Measurements from ENCODE around the gene TAF4B.

Gene TAF4B

GRCh38 chr18:26185267-26185666 lies 41.0 kb upstream of the TAF4B start:
- Histone ChIP-seq H3K27ac (ENCODE audit: extremely low read depth, low read depth, low read length) (no peak overlapping the region), H3K9me3 (ENCODE audit: control insufficient read depth, insufficient read depth, low read depth, low read length) (no peaks in the 10 kb centered on the region), H3K4me1 (ENCODE audit: control insufficient read depth, insufficient read depth, low read length) (no peaks in the 10 kb centered on the region), H3K4me3 (ENCODE audit: low read depth, low read length) (no peak overlapping the region), H3K36me3 (ENCODE audit: control insufficient read depth in 2 of 2, insufficient read depth in 1 of 2, low read length in 2 of 2) (no peaks in the 10 kb centered on the region)
- ChIA-PET CTCF (no interaction called here), POLR2A (no interaction called here)
- no peak for TF ChIP-seq ZFP3 (tag by site-specific recombination; IDR thresholded peaks at IDR 0.05; ENCODE audit: low read depth)
- TF ChIP-seq ZNF747 (tag by site-specific recombination; IDR thresholded peaks at IDR 0.05), result no peak
- TF ChIP-seq MEIS1 (CRISPR knock-in tag; IDR thresholded peaks at IDR 0.05; ENCODE audit: borderline replicate concordance), result no peak
- TF ChIP-seq ZNF701 (tag by site-specific recombination; IDR thresholded peaks at IDR 0.05), result no peak
- TF ChIP-seq KLF1 (tag by site-specific recombination; IDR thresholded peaks at IDR 0.05), result no peak
- TF ChIP-seq ZNF133 (tag by site-specific recombination; IDR thresholded peaks at IDR 0.05), result no peak
- TF ChIP-seq ZBTB17 (tag by site-specific recombination; IDR thresholded peaks at IDR 0.05), result no peak
- TF ChIP-seq ZNF510 (tag by site-specific recombination; IDR thresholded peaks at IDR 0.05; ENCODE audit: insufficient replicate concordance), result no peak
- TF ChIP-seq MYNN (tag by site-specific recombination; IDR thresholded peaks at IDR 0.05; ENCODE audit: borderline replicate concordance), result no peak
- no peak for TF ChIP-seq ZNF571 (tag by site-specific recombination; IDR thresholded peaks at IDR 0.05)
- TF ChIP-seq ZNF501 (tag by site-specific recombination; IDR thresholded peaks at IDR 0.05), result no peak
- no peak for TF ChIP-seq ZNF266 (tag by site-specific recombination; IDR thresholded peaks at IDR 0.05; ENCODE audit: low read depth)
- no peak for TF ChIP-seq ELK4 (IDR thresholded peaks at IDR 0.05; ENCODE audit: borderline replicate concordance, low read depth, low read length)
- no peak for TF ChIP-seq ZNF114 (tag by site-specific recombination; IDR thresholded peaks at IDR 0.05)
- no peak for TF ChIP-seq SCRT1 (tag by site-specific recombination; IDR thresholded peaks at IDR 0.05; ENCODE audit: borderline replicate concordance)
- TF ChIP-seq ZNF184 (tag by site-specific recombination; IDR thresholded peaks at IDR 0.05), result no peak
- no peak for TF ChIP-seq KLF17 (tag by site-specific recombination; IDR thresholded peaks at IDR 0.05)
- TF ChIP-seq ZNF664 (tag by site-specific recombination; IDR thresholded peaks at IDR 0.05), result no peak
- TF ChIP-seq ZNF274 (IDR thresholded peaks at IDR 0.05; ENCODE audit: low read length), result no peak
- no peak for TF ChIP-seq ZNF274 (tag by site-specific recombination; IDR thresholded peaks at IDR 0.05; ENCODE audit: borderline replicate concordance)

GRCh38 chr18:26190506-26190905 lies 35.7 kb upstream of the TAF4B start:
- Histone ChIP-seq H3K4me1 (ENCODE audit: control insufficient read depth, insufficient read depth, low read length) (no peaks in the 10 kb centered on the region), H3K9me3 (ENCODE audit: control insufficient read depth, insufficient read depth, low read depth, low read length) (no peaks in the 10 kb centered on the region), H3K27ac (ENCODE audit: extremely low read depth, low read depth, low read length) (no peak overlapping the region), H3K36me3 (ENCODE audit: control insufficient read depth in 2 of 2, insufficient read depth in 1 of 2, low read length in 2 of 2) (no peaks in the 10 kb centered on the region), H3K4me3 (ENCODE audit: low read depth, low read length) (no peak overlapping the region)
- POLR2A ChIA-PET, result no interaction called here
- CTCF ChIA-PET, result no interaction called here
- TF ChIP-seq ZNF704 (tag by site-specific recombination; IDR thresholded peaks at IDR 0.05), result no peak
- no peak for TF ChIP-seq OVOL3 (tag by site-specific recombination; IDR thresholded peaks at IDR 0.05)
- no peak for TF ChIP-seq ZNF544 (tag by site-specific recombination; IDR thresholded peaks at IDR 0.05)
- no peak for TF ChIP-seq KLF17 (tag by site-specific recombination; IDR thresholded peaks at IDR 0.05)
- no peak for TF ChIP-seq ZBTB17 (tag by site-specific recombination; IDR thresholded peaks at IDR 0.05)

Data from HEK293 (cell line).